Measurements from ENCODE around the gene PRIMPOL.
"Not testable (repeated sequence)": the region's sequence is repeated elsewhere in the genome, so short reads cannot be mapped to it uniquely, and the experiment has no call there.

PRIMPOL gene

DNA sequence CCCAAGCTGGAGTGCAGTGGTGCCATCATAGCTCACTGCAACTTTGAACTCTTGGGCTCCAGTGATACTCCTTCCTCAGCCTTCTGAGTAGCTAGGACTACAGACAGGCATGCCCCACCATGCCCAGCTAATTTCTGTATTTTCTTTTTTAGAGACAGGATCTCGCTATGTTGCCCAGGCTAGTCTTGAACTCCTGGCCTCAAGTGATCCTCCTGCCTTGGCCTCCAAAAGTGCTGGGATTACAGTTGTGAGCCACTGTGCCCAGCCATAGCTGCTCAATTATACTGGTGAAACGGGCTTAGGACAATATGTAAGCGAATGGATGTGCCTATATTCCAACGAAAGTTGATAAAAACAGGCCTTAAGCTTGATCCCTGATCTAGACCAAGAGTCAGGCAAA, 13.4 kb upstream of the PRIMPOL start:
- DNase-seq = no peak
- intact Hi-C loops (cut with DNase I) = no loop called here

DNA sequence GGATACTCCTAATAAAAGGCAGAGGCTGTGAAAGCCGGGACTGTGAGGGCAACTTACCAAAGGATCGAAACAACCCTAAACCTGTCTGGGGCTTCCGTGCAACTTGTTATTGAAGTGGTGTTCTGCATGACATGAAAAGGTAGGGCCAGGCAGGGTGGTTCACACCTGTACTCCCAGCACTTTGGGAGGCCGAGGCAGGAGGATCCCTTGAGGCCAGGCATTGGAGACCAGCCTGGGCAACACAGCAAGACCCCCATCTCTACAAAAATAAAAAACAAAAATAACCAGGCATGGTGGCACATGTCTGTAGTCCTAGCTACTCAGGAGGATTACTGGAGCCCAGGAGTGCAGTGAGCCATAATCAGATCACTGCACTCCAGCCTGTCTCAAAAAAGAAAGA, 12.6 kb upstream of the PRIMPOL start:
- intact Hi-C loops (cut with DNase I) = no loop called here
- DNase-seq = no peak

DNA sequence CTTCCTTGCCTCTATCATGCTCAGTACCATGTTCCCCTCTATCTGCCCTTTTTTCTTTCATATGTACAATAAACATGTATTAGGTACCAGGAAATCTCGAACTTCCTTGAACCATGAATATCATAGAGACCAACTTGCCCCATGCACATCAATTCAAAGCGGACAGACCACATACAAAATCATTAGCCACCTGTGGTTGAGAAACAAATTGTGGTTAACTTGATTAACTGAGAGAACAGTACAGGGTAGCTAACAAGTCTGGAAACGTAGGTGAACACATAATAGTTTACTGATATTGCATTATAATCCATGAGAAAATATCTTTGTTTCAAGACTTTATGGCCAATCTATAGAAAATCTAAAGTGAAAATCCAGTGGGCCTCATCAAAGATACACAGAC, 8.5 kb upstream of the PRIMPOL start:
- DNase-seq = no peak
- intact Hi-C loops (cut with DNase I) = no loop called here

DNA sequence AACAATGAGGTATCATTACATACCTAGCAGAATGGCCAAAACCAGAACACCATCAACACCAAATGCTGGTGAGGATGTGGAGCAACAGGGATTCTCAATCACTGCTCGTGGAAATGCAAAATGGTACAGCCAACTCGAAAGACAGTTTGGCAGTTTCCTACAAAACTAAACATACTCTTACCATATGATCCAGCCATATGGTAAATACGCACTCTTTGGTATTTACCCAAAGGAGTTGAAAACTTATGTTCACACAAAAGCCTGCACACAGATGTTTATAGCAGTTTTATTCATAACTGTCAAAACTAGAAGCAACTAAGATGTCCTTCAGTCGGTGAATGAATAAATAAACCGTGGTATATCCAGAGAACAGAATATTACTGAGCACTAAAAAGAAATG, 8.1 kb upstream of the PRIMPOL start:
- intact Hi-C loops (cut with DNase I) = no loop called here
- DNase-seq = no peak

DNA sequence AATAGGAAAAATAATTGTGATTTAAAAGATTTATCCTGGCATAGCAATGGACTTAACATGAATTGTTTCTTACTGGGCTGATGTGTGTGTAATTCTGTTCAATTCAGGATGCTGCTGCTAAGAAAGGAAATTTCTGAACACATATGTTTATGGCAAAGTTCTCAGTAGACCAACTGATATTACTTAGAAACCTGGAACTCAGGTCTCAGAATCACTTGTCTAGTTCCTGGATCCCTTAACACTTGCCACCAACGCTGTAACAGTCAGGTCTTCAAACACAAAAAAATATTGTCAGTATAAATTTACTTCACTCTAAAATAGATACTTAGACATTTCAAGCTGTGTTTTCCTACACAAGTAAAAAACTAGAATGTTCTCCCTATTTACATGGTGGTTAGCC, 5.8 kb upstream of the PRIMPOL start:
- no peak for DNase-seq
- intact Hi-C loops (cut with DNase I) = no loop called here

DNA sequence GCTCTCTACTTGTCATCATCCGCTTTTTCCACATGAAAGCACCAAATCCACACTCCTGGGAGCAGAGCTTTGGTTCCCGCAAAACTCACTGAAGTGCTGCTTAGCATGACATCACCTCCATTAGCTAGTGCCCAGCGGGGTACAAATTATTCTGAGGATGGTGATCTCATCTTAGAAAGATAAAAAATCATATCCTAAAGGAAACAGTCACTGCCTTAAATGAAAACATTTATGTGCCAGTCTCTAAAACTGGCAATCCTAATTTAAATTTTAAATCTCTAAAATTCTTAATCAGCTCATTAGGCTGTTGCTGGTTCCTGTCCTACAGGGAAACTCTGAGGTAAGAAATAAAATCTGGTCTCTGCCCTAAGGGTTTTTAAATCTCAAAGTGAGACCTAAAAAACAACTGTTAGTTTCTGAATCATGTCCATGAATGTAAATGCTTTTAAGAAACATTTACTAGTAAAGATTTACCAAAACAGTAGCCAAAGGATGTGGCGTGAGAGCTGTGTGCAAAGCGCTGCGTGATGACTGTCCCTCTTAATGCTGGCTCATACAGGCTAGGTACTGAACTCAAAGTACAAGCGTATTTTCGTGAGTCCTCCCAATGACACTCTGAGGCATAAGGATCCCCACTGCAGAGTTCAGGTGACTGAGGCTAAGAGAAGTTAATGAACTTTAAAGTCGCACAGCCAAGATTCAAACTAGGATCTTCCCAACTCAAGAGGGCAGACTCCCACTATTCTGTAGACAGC, 4.8 kb upstream of the PRIMPOL start:
- intact Hi-C loops (cut with DNase I) = loop anchor here (5.0 kb wide), 3 partner anchors 107 to 382 kb away; partner anchors contain the start of gene IRF2
- no peak for DNase-seq

DNA sequence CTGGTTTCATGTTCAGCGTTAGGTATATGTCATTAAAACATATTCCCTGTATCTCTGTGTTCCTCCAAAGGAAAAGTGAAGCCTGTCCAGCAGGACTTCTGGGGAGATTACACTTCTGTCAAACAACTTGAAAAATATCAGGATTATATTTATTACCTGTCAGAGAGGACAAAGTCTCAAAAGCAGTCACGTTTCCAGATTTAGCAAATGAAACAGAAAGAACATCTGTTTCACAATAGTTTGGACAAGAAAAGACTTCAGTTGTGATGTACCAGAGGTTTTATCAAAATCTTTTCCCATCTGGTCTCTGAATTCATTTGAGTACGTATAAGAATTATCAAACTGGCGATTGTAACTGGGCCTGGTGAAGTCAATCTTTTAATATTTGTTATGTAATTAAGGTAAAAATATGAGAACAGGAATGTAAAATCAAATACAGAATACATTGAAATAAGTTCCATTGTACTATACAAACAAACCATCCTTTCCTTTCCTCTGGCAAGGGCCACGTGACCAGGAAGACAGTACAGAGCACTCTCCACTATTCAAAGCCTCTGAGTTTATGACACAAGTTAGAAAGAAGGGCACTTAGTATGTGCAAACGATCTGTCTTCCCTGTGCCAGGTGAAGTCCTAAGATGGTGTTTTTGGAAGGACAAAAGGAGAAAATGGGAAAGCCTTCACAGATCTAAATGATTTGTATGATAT, 3.5 kb upstream of the PRIMPOL start:
- DNase-seq = peak in 3 of 10 donors; percentile 11 to 48 (median 37)

DNA sequence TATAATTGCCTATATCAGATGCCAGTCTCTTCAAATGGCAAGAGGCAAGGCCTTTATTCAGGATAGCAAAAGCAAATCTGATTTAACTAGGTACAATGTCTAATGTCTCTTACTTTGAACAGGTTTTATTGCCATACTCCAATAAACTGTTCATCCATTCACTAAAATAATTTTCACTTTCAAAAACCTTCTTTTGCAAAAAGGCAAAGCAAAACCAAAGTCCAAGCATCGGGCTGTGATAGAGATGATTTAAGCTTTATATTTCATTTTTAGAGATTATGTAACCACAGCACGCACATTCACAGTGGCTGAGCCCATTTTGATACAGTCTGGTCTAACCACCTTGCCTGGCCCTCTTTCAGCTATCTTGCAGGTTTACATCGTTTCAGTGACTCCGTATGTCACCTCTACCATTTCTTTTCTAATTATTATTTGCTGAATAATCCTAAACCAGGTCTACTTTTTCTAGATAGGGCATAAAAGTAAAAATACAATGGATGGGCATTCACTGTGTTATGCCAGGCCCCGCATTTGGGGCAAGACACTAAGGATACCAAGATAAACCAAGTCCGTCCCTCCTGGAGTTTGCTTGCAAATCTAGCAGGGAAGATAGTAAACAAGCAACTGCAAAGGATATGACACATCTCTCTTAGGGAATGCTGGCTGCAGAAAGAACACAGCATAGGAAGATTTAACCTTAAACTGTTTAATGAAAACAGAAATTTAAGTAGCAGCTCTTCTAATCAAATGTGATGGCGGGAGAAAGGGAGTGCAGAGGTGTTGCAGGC, 2.1 kb upstream of the PRIMPOL start:
- intact Hi-C loops (cut with DNase I) = loop anchor here (5.0 kb wide), 3 partner anchors 110 to 385 kb away; partner anchors contain the start of gene IRF2
- no peak for DNase-seq

More for the DNA sequence above, 3.5 kb upstream of the PRIMPOL start:
- intact Hi-C loops (cut with DNase I) = loop anchor here (5.0 kb wide), 3 partner anchors 109 to 384 kb away; partner anchors contain the start of gene IRF2

DNA sequence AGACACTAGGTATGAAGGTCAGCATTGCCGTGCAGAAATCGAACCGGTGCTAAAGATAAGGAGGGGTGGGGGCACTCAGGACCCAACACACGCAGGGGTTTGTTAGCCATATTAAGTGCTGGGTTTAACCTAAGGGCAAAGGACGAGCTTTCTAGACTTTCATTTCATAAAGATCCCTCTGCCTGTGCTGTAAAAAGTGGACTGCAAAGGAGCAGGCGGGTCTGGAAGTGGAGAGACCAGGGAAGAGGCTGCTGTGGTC, 1.6 kb upstream of the PRIMPOL start:
- peak in 1 of 10 donors; percentile 4 for DNase-seq
- intact Hi-C loops (cut with DNase I) = loop anchor here (5.0 kb wide), 3 partner anchors 111 to 386 kb away; partner anchors contain the start of gene IRF2

DNA sequence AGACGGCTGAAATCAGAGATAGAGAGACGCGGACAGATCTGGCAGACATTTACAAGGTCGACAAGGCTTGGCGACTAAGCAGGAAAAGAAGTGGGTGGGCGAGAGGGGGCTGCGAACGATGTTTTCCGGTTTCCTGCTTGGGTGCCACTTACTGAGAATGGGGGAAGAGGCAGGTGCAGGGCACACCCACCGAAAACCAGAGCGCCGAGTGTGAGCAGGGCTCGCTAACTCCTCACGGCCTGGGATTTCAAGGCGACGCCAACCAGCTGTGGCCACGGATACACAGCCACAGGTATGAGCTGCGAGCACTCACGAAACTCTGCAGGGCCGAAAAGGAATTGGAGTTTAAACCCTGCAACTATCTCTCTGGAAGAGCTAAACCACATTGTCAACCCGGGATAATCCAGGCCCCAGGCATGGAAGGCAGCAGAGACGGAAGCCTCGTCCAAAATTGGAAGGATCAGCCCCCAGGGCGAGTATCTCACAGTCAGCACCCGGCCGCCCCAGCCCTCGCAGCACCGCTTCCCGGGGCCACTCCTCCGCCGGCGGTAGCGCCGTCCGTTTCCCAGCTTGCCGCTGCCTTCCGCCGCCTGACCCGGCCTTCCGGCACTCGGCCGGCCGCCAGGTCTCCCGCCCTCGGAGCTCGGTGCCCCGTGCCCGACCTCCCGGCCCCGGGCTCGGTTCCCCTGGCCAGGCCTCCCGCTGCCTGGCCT, 1.1 kb upstream of the PRIMPOL start:
- DNase-seq = peak; percentile 41 to 92 (median 54)
- intact Hi-C loops (cut with DNase I) = loop anchor here (1.0 to 5.0 kb wide), 4 partner anchors 111 to 386 kb away; partner anchors contain the start of gene IRF2

DNA sequence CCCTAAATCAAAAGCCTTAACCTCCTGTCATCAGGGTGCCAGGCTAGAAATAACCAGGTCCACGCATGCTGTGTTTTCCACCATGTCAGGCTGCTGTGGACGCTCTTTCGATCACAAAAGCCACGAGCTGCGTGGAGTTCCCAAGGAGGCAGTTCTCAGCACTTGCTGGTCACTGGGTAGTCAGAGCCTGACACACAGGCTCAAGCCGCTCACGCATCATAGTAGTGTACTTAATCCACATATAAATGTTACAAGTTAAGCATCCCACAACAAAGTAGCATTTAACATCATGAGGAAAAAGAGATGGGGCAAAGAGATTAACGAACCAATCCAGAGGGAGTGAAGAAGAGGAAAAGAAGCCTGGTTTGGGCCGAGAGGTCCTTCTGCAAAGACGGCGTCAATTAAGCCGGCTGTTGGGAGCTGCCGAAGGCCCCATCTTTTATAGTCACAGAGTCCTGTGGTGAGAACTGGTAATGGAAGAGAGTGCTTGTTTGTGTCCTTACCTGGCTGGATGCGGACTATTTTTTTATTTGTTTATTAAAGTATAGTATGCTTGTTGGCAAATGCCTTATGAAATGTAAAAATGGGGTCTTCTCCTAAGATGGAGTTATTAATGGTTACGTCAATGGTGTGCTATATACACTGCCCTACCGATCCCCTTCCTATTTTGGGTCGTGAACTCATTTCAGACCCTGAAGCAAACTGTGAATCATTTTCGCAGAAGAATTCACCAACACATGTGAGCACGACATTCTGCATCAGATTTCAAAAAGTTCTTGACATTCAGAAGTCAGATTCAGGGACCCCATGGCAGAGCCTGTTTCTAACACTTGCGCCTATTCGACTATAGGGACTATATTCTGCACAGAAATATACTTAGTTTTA, 675 bp downstream of the PRIMPOL start:
- peak in 2 of 10 donors; percentile 15 to 20 for DNase-seq
- intact Hi-C loops (cut with DNase I) = loop anchor here (1.0 to 5.0 kb wide), 5 partner anchors 85 to 388 kb away; partner anchors contain the start of genes CENPU and IRF2

DNA sequence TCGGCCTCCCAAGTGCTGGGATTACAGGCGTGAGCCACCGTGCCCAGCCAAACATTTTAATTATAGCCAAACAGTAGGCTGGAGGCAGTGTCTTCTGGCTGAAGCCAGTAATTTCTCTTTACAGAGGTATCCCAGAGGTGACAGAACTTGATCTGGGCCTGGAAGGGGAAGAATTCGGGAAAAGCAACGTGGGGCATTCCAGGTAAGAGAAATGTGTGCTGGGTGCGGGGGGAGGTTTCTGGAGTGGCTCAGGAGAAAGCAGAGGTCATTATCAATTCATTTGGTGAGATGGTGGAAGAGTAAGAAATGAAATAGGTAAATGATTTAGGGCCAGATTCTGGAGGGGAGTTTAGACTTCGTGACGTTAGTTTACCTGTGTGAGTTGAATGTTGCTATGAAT, 2.4 kb downstream of the PRIMPOL start:
- DNase-seq = no peak
- intact Hi-C loops (cut with DNase I) = loop anchor here (2.0 kb wide), 1 partner anchor 83 kb away; the partner anchor contains the start of gene CENPU

DNA sequence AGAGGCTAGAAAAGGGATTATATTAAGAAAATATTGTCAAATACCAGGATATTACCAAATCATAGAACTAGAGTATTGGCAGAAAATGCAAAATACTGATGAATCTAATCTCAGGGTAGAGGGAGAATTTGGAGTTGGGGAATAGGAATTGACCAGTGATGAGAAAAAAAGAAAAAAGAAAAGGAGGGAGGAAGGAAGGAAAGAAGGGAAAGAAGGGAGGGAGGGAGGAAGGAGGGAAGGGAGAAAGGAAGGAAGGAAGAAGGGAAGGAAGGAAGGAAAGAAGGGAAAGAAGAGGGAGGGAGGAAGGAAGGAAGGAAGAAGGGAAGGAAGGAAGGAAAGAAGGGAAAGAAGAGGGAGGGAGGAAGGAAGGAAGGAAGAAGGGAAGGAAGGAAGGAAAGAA, 3.1 kb downstream of the PRIMPOL start:
- intact Hi-C loops (cut with DNase I); DNase-seq: not testable (repeated sequence)

DNA sequence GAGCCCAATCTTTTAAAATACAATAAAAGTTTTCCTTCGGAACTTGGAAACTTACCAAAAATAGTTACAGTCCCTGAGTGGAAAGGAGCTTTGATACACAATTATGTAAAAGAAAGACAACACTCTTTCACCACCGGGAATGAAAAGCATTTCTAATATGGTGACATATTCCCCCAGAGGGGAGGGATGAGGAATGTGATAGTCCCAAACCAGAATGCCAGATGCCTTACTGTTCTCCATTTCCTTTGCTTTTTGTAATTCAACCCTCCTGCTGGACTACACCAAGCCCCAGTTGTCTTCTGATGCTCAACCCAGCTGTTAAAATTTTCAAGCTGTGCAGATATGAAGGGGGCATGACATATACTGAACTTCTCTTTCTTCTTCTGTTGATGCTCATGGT, 4.1 kb downstream of the PRIMPOL start:
- DNase-seq = no peak
- intact Hi-C loops (cut with DNase I) = no loop called here

DNA sequence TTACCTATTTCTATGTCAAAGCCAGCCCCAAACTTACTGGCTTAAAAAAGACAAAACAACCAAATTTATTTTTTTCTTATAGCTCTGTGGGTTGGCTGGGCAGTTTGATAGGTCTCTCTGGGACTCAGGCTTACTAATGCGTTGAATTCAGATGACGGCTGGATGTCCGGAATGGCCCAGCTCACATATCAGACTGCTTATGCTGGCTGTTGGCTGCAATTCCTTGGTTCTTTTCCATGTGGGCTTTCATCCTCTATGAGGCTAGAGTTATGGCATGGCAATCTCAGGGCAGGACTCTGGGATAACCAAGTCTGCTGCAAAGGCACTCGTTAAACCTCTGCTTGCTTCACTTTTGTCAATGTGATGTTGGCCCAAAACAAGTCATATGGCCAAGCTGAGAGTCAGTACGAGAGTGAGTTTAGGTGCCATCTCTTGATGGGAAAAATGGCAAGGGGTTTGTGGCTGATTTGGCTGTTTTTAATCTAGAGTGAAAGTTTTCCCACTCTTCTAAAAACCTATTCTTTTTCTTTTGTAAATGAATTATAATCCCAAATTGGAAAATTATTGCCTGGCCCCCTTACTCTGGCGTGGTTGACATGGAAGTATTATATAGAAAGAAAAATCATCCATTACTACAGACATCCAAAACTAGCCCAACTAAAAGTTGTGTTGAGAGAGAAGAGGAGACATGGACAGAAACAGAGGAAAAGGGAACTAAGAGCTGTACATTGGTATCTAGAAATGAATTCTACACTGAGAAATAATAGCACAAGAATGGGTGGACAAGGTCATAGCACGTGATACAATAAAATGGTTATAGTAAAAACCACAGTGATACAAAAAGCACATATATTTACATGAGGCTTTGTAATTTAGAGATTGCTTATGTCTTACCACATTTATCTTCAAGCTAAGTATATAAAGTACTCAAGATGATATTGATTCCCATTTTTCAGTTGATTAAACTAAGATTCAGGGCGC, 6.6 kb downstream of the PRIMPOL start:
- DNase-seq = no peak
- intact Hi-C loops (cut with DNase I) = no loop called here

DNA sequence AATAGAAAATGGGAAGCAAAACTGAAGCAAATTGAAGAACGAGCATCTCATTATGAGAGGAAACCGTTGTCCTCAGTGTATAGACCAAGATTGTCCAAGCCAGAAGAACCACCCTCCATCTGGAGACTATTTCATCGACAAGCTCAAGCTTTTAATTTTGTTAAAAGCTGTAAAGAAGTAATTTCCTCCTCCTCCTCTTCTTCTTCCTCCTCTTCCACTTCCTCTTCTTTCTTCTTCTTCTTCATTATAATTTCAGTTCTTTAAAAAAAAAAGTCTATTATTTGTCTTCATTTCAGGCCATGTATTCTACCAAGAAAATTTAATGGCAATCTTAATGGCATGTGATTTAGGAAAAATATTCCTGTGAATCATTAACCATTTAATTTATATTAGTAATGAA, 7.6 kb downstream of the PRIMPOL start:
- DNase-seq = no peak
- intact Hi-C loops (cut with DNase I) = no loop called here

DNA sequence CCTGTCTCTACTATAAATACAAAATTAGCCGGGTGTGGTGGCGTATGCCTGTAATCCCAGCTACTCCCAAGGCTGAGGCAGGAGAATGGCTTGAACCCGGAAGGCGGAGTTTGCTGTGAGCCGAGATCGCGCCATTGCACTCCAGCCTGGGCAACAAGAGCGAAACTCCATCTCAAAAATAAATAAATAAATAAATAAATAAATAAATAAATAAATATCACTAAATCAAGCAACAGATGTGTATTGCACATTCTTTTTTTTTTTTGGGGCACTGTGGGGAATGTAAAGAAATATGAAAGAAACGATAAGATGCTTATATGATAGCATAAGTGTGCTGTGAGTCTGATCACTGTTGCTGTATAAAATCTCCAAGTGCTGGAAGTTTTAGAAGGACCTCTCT, 8.3 kb downstream of the PRIMPOL start:
- DNase-seq = not testable (repeated sequence)

DNA sequence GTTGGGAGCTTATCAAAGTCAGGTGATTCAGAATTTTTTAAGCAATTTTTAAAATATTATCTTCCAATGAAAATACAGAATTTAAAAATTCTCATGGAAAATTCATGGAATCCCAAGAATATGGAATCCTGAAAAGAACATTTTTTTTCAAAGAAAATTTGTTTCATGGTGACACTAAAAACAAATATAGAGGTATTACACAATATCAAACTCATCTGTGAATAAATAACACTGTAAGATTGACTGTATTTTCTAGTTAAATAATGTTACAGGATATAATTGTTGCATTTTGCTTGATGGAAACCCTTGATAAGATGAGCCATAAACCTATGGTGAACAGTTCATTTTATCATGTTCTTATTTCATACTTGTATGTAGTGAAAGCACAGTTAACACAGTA, 11.4 kb downstream of the PRIMPOL start:
- intact Hi-C loops (cut with DNase I) = no loop called here
- DNase-seq = no peak

More for the DNA sequence above, 8.3 kb downstream of the PRIMPOL start:
- intact Hi-C loops (cut with DNase I) = not testable (repeated sequence)
